HG02588 (cell line): Measurements from ENCODE around the gene SCN1B.

Experiments
- ATAC-seq: cut with Tn5 transposase; IDR thresholded peaks from one replicate; pipeline ENCODE4 v1.9.1; 2021; ENCODE audit warnings: mild to moderate bottlenecking, moderate library complexity; ENCODE audit not compliant: unreplicated experiment

Gene SCN1B

DNA sequence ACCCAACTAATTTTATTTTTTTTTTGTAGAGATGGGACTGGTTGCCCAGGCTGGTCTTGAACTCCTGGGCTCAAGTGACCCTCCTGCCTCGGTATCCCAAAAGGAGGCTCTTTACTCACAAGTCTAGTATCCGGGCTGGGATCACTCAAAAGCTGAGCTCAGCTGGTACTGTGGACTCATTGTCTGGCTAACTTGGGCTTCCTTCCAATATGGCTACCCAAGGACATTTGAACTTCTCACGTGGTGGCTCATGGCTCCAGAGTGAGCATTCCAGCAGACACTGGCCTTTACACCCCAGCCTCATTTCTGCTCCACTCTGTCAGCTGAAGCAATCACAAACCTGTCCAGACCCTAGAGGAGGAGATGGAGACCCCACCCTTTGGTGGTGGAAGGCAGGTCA, 40.2 kb downstream of the SCN1B start:
- no peak for ATAC-seq

DNA sequence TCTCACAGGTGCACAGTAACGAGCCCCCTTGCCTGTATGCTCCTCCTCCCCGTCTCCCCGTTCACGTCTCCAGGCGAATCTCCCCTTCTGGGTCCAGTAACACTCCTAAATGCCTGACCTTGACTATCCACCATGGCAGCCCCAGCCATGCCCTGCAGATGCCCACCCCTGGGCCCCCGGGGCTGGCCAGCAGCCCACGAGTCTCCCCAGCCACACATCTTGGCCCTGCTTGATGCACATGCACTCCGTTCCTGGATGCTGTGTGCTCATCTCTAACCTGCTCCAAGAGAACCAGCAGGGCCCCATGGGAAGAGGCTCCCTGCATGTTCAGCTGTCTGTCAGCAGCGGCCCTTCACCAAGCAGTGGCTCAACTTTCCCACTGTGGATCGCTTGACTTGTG, 43.2 kb downstream of the SCN1B start:
- no peak for ATAC-seq

DNA sequence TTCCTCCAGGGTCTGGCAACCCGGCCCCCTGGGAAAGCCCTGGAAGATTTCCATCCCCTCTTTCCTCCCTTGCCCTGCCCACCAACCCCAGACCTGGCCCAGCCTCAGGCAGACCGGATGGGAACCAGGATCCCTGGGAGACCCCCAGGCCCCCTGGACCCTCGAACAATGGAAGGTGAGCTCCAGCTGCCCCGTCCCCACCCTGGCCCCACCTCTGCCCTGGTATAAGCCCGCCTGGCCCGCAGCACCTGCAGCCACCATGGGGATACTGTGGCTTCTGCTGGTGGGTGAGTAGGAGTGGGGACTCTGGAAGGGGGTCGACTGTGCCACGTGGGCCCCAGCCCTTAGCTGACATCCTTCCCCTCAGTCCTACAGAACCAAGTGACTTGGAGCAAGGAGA, 43.7 kb downstream of the SCN1B start:
- ATAC-seq = no peak

DNA sequence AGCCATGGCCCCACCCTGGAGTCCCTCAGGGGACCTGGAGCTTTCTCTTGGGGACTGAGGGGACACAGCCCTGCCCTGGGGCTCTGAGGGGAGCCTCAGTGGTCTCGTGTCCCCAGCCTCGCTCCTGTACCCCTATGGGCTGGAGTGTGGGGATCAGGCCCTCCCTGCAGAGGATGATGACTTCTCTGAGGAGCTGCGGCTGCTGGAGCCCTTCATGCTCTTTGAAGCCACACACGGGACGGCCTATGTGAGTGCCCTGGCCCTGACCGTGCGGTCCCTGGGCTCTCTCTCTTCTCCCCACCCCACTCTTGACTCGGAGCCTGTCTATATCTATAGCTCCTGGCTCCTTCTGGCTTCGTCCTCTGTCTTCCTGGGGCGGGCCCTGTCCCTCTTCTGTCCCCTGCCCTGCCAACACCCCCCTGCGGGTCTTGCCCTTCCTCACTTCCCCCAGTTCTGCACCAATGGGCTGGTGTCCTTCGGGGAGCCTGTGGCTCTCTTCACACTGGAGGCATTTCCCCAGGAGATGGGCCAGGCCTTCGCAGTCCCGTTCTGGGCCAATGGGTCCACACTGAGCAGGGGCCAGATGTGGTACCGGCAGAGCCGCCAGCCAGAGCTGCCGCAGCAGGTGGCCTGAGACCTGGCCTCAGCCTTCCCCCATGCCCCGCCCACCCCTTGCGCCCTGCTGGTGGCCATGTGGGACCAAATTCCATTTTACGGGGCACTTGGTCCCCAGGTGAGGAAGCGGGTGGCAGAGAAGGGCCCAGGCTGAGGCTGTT, 44.3 kb downstream of the SCN1B start:
- no peak for ATAC-seq

DNA sequence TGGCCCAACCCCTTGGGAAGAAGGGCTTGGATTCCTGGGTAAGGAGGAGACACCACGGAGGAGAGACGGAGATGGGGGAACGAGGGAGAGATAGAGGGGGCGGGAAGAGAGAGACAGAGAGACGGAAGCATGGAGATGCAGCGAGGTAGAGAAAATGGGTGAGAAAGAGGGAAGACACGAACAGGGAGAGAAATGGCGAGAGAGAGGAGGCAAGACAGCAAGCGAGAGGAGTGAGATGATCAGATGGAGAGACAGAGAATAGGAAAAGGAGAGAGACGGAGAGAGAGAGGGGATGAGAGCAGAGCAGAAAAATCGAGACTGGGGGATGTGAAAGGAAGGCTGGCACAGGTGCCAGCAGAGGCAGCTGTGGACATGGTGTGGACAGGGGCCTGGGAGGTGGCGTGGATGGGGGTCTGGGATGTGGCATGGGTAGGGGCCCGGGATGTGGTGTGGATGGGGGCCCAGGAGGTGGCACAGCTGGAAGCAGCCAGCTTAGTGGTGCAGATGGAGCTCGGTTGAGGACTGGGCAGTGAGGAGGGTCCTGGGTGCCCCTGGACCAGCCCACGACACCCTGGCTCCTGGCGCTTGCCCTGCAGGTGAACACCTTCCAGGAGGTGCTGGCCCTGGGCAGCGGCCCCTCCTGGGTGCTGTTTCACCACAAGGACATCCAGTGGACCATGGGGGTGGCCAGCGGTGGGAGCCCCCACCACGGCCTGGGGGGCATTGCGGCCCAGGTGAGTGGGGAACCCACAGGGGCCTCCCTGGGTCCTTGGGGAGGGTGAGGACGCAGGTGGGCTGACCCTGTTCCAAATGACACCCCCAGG, 45.1 kb downstream of the SCN1B start:
- ATAC-seq = no peak

DNA sequence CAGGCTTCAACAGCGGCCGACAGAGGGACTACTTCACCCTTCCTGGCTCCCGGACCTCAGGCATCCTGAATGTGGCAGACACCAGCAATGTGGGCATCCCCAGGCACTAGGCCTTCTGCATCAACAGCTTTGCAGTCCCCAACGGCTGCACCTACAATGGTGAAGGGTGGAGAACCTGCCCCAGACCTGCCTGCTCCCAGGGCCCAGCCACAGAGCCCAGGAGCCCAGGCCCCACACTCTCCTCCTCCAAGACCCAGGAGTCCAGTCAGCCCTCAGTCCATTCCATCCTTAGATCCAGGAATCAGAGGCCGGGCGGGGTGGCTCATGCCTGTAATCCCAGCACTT, 45.7 kb downstream of the SCN1B start:
- no peak for ATAC-seq

DNA sequence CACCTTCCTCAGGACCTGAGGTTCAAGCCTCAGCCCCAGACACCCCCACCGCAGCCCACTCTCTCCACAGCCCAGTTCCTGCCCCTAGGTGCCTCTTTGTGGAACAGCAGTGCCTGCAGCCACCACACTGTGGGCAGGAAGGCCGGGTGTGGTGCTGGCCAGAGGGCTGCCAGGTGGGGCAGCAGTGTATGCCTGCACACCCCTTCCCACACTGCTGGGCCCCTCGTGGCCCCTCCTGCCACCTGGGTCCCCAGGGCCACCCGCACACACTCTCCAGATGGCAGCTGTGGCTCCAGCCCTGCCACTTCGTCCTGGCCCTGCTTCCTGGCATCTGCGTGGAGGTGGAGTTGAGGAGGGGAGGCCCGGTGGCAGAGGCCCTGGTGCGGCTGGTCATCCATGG, 46.4 kb downstream of the SCN1B start:
- ATAC-seq = no peak

DNA sequence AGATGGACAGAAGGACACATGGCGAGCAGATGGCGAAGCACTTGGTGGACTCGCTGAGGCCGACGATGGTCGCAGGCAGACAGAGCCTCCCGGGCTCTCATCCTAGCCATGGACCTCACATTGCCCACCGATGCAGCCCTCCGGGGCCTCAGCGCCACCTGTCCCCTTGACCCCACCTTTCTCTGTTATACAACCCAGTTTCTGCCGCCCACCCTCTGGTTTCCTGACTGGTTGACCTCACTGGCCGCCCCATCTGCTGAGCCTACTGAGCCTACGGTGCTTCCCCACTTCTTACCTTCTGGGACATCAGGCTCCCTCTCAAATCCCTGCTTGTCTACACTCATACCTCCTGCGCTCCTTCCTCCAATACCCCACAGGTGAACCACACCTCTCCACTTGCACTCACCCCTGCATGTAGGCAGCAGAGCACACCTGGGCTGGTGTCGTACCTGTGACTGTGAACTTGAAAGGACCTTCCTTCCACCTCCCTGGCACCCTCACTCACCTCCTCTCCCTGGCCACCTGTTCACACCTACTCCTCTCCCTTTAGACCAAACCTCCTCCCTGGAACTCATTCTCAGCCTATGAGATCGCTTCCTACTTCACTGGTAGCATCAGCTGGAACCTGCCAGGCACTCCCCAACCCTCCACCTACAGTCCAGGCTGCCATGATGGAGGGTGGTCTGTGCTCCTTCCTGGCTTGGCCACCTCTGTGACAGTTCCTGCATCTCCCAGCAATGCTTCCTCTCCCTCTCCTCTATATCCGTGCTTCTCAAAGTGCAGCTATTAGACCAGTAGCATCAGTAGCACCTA, 47.3 kb downstream of the SCN1B start:
- no peak for ATAC-seq

DNA sequence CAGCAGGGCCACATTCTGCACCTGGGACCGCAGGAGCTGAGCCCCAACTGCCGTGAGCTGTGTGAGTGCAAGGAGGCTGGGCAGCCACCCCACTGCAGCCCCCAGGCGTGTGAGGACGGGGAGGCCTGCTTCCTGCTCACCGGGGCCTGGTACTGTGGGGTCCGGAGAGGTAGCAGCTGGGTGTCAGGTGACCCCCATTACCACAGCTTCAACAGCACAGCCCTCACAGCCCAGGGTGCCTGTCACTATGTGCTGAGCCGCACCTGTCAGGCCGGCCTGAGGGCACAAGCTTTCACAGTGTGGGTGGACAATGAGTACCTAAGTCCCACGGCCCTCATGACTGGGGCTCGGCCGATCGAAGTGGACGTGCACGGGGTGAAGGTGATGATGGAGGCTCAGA, 49.6 kb downstream of the SCN1B start:
- ATAC-seq = no peak

DNA sequence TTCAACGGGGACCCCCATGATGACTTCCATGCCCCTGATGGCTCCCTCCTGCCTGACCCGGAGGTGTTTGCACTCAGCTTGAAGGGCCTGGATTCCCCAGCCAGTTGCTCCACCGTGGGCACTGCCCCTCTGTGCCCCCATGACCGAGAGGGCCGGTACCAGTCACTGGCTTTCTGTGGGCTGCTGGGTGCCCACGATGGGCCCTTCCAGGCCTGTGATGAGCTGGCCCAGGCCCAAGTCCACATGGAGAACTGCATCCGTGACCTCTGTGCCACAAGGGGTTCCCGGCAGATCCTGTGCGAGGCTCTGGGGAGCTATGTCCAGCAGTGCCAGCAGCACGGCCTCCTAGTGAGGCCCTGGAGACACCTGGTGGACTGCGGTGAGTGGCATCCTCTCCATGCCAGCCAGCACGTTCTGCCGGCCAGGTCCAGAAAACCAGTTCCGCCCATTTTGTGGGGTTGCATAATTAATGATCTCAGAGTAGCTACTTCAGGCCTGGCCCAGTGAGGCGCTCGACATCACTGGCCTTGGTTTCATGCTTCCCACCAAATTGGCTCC, 50.4 kb downstream of the SCN1B start:
- ATAC-seq = no peak

DNA sequence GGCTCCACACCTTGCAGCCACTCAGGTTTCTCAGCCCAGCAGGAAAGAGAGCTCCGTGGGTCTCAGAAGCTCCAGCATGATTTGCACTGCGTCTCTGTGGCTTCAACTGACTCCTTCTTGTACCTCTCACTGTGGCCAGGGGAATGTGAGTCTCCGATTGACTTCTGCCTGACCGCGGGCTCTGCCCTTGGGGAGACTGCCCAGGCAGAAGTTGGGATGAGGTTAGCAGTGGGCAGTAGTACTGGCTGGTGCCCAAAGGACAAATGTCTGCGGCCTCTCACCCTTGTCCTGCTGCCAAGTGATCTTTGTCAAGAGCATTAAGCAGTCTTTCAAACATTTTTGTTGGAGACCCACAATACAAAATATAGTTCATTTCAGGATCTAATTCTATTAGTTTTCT, 50.9 kb downstream of the SCN1B start:
- no peak for ATAC-seq

DNA sequence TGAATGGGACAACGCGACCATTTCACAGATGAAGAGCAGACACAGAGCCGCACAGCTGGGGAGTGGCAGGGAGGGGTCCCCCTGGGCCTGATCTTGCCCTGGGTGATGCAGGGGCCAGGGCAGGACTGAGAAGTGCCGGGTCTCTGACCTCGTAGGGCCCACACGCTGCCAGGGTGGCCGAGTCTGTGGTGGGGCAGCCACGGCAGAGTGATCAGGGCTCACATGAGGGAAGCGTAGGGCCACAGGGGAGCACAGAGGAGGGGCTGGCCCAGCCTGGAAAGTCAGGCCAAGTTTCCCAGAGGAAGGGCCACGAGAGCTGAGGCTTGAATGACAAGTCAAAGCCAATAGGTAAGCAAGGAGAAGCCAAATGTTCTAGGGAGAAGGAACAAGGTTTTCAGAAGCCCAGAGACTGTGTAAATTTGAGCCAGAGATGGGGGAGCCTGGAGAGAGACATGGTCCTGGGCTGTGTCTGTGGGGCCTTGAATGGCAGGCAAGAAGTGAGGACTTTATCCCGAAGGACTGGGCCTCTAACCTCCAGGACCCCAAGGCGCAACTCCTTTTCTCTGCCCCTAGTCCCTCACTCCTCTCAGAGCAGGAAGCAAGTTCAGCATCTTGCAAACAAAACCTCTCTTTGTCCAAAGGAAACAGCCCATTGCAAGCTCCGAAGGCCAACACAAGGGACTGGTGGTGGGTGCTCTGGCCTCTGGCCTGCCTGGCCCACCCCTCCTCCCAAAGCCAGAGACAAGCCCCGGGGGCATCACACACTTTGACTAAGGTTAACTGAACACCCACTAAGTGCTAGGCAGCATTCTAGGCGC, 53.6 kb downstream of the SCN1B start:
- no peak for ATAC-seq

DNA sequence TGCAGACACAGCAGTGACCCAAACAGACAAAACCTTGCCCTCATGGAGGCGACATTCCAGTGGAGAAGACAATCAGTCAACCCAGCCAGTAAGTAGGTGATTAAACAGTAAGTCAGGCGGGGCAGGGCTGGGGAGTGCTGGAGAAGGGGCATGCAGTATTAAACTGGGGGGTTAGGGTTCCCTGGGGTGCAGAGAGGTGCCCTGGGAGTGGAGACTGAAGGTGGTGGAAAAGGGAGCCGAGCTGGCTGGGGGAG, 54.2 kb downstream of the SCN1B start:
- ATAC-seq = no peak

DNA sequence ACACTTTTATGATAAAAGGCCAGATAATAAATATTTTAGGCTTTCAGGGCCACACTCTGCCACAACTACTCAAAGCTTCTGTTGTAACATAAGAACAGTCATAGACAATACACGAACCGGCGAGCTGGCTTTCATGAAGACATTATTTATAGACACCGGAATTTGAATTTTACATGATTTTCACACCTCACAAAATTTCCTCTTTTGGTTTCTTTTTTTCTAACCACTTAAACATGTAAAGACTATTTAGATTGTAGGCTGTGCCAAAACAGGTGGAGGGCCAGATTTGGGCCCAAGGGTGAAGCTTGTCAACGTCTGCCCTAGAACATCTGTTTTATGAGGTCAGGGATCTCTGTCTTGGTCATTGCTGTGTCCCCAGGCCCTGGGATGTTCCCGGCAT, 55.7 kb downstream of the SCN1B start:
- no peak for ATAC-seq

DNA sequence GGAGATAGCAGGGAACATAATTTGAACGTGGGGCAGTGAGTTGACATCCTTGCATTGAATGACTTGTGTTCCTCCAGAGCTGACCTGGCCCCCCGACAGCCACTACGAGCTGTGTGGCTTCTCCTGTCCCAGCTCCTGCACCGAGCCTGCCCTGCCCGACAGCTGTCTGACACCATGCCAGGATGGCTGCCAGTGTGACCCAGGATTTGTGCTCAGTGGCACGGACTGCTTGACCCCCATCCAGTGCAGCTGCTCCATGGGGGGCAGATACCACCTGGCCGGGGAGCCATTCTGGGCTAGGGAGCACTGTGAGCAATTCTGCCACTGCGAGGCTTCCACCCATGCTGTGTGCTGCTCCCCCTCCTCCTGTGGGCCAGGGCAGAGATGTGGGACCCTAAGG, 56.2 kb downstream of the SCN1B start:
- no peak for ATAC-seq

DNA sequence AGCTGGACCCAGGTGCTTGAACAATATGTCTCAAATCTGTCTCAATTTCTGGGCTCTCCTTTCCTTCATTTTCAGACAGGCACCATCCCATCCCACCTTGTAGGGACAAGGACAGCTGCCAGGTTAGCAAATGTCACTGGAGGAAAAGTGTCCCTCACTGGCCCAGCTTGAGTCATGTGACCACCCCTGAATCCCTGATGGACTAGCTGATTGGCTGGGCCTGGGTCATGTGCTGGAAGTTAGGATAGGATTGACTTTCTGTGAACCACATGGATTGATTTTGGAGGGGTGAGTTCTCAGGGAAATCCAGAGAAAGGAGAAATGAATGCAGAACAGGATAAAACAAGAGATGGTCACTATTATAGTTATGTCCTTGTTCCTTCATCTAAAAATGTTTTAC, 57.1 kb downstream of the SCN1B start:
- ATAC-seq = no peak

DNA sequence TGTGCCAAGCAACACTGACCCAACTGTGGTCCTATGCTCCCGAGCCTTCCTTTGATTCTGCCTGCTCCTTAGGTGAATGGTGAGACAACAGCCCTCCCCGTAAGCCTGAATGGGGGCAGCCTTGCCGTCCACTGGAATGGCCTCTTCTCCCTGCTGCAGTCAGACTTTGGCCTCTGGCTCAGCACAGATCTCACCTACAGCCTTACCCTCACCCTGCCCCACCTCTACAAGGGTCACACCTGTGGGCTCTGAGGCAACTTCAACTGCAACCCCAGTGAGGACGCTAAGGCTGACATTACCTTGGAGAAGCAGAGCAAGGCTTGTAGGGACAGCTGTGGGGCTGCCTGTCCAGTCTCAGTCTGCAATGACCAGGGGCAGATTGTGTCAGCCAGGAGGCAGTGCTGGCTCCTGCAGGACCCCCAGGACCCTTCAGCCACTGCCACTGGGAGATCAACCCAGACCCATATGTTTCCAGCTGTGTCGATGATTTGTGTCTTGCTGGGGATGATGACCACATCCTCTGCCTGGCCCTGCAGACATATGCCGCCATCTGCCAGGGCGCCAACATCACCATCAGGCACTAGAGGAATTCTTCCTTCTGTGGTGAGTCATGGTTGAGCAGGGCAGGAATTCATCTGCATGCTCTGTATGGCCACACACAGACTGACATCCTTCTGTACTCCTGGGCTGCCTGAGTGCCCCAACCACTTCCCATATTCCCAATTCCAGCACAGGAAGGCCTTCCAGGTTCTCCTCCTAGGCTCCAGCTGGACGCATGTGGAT, 58.1 kb downstream of the SCN1B start:
- no peak for ATAC-seq

DNA sequence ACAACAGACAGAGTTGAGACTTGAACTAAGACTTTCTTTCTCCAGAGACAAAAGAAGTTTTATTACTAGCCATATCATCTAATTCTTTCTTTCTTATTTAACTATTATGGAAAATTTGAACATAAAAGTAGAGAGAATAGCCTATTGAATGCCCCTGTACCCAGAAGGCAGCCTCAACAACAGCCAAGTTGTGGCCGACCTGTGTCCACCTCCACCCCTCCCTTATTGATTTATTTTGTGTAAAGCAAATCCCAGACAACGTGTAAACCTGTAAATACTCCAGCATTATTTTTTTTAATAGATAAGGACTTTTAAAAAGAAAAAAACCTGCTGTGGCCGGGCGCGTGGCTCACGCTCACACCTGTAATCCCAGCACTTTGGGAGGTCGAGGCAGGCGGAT, 59.3 kb downstream of the SCN1B start:
- ATAC-seq = no peak
